HG03103 (cell line): ENCODE data around the gene SRRM3.
"Not testable (repeated sequence)": the region's sequence is repeated elsewhere in the genome, so short reads cannot be mapped to it uniquely, and the experiment has no call there.

Source experiments
- ATAC-seq: cut with Tn5 transposase; IDR thresholded peaks from one replicate; pipeline ENCODE4 v1.9.1; 2021; ENCODE audit warnings: low read depth; ENCODE audit not compliant: unreplicated experiment

The SRRM3 gene

DNA sequence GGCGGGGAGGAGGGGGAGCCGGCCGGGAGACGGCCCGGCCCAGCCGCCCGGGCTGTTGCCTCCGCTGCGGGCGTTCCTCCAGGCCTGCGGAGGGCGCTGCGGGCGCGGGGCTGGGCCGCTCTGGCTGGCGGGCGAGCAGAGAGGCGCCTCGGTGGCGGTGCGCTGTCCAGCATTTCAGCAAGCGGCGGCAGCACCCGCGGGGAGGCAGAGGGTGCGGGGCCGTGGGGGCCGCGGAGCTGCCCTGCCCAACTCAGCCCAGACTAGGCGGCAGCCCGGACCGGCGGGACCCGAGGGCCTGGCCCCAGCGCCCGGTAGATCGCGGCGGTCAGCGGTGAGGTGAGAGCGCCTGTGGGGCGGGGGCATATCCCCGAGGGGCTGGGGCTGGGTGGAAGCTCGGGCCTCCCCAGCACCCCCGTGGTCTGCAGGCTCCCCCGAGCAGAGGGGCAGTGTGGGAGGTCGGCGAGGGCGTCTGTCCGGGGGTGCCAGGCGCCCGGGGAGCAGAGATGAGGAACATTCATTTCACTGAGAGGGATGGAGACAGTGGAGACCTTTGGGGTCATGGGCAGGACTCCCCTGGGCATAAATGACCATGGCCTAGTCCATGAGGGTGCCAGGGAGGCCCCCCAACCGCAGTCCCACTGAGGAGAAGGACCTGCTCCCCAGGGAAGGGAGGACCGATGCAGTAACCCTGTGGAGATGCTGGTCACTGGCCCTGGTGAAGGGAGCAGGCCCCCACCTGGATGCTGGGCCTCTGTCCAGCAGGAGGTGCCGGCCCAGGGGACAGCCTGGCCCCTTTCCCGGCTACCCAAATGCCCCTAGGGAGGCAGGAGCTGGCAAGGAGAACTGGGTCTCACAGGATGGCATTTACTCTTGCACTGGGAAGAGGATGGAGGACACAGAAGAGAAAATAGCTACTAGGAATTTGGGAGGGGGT is at the start of gene SRRM3:
TSS of gene SRRM3 (plus strand) at position 165 of the 934 bp plus-strand sequence. CDS start 33,171 bp downstream, outside the sequence.
- no peak for ATAC-seq

- no peak for ATAC-seq
Observed at GRCh38 chr7:76151932-76152331, 49.8 kb upstream of the SRRM3 start.

DNA sequence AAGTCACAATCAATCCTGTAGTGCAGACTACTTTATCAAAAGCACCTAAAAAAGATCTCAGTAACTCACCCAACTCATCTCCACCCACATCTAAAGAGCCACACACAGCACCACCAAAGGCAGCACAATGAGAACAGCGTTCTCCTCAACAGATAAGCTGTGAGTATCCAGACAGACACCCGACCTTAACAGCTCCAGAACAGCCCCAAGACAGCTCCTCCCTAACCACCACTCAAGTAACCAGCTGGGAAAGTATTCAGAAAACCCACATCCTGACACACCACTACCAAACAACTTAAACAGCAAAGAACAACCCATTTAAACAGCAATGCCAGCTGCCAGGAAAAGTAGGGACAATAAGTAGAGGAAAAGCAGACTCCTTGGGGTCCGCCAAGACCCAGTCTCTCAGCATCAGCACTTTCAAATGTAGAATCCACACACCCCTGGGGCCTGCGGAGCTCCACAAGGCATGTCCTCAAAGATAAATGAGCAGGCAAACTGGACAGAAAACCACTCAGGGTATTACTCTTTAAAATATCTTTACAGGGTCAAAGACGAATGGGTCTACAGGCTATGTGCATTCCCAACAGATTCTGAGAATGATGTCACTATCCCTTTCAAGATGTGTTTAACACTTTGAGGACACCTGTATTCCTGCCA is 48.0 kb upstream of the SRRM3 start:
- ATAC-seq: not testable (repeated sequence)

- ATAC-seq: no peak
Observed at GRCh38 chr7:76155938-76156337, 45.8 kb upstream of the SRRM3 start.

DNA sequence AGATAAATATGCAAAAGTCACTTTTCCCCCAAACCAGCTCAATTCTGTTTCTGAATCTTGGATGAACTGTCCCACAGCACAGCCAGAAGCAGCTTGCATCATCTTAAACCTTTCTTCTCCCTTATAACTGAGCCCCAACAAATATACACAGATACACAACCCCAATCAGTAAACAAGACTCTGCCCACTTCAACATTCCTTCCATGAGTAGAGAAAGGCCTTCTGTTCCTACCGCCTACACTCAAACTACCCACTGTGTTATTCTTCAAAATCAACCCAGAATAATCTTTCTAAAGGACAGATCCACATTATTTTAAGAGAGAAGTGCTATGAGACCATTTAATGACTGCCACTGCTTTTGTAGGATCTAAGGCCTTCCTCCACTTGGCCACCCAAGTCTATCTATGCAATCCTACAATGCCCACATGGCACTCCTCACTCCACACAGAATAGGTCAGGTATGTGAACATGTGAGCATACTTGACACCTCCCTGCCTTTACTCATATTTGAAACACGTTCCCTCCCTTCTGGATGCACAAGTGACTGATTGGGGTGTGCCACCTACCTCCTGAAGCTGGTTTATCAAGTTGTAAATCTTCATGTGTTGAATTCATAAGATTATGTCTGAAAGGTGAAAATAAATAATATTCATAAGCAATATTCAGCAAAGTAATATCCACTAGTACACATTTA is 44.6 kb upstream of the SRRM3 start:
- ATAC-seq: not testable (repeated sequence)

- not testable (repeated sequence) for ATAC-seq
Observed at GRCh38 chr7:76158416-76158815, 43.3 kb upstream of the SRRM3 start.

DNA sequence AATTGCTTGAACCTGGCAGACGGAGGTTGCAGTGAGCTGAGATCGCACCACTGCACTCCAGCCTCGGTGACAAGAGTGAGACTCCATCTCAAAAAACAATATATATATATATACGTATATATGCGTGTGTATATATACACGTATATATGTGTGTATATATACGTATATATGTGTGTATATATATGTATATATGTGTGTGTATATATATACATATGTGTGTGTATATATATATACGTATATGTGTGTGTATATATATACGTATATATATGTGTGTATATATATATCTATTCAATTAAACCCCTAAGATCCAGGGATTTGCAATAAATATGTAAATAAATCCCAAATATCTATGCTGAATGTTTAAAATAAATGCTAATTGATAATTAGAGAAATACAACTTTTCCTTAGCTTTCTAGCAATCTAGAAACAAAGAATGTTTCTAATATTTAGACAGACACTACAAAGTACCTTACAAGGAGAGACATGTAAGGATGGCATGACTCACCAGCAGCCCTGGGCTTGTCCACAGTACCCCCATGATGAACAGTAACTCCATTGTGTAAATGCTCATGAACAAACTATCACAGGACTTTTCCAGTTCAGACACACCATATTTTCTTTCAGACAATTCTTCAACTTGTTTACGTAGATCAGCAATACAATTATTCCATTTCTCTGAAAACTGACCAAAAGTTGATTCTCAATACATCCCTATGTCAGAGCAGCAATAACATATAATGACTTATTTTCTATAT is 39.1 kb upstream of the SRRM3 start:
- ATAC-seq: not testable (repeated sequence)

GRCh38 chr7:76163812-76164211 is 37.9 kb upstream of the SRRM3 start:
- ATAC-seq: not testable (repeated sequence)

DNA sequence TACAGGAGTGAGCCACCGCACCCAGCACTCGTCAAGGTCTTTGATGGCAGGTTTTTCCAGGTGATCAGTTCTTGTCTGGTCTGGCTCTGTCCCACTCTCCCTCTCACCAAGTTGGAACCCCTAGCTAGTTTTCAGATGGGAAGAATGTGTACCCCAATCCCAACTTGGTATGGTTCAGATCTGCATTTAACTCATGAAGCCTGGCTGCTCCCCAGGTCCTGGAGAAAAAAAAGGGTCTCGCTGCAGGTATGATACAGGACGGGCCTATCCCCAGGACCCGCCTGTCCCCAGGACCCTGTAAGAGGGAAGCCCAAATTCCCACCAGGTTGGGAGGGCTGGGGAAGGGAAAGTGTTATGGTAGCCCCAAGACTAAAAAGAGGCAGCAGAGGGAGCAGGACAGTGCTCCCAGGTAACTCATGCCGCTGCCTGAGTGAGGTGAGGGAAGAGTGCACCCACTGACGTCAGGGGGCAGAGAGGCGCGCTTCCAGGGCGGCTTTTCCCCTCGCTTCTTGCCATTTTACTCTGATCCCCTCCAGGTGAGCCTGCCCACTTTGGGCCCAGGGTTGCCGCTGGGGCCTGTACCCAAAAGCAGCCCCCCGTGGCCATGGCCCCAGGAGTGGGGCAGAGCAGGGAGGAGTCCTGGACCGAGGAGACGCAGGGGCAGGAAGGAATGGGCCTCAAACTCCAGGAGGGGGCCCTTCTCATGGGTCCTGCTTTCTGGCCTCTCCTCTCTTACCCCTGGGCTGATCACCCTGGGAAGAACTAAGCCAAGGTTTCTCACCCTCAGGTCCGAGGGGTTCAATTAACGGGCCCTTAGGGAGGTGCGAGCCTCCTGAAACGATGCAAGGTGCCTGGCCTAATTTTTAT is 36.4 kb upstream of the SRRM3 start:
- no peak for ATAC-seq

GRCh38 chr7:76165973-76166403 is 35.7 kb upstream of the SRRM3 start:
- ATAC-seq: no peak

DNA sequence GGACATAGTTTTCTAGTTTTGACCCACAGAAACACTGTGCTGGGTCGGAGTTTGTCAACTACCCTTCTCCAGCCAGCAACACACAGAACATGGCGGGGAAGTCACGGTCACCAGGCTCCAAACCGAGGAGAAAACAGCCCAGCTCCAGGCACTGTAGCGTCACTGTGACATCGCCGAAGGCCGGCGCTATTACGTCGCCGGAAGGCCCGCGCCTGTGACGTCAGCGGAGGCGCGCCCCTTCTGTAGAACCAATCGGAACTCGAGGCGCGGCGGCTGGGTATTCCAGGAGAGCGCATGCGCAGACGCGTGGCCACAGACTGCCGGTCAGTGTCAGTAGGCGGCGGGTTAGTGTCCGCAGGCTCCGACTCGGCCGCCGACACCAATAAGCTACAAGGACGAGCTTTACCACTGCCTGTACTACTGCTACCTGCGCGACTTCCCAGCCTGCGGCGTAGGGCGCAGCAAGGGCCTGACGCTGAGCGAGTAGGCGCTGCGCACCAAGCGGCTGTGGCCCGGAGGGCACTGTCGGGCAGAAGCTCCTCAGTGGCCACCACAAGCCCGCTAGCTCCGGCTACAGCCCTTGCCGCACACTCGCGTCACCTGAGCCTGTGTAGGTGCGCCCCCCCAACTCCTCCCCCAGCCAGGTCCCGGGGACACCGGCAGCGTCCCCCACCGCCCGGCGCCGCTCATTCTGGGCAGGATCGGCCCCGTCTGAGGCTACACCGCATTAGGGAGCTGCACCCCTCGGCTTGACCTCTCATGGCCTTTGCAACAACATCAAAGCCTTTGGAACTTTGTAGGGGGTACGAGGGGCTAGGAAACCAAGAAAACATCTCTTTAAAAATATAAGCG is 35.1 kb upstream of the SRRM3 start:
- ATAC-seq: peak; percentile 79

DNA sequence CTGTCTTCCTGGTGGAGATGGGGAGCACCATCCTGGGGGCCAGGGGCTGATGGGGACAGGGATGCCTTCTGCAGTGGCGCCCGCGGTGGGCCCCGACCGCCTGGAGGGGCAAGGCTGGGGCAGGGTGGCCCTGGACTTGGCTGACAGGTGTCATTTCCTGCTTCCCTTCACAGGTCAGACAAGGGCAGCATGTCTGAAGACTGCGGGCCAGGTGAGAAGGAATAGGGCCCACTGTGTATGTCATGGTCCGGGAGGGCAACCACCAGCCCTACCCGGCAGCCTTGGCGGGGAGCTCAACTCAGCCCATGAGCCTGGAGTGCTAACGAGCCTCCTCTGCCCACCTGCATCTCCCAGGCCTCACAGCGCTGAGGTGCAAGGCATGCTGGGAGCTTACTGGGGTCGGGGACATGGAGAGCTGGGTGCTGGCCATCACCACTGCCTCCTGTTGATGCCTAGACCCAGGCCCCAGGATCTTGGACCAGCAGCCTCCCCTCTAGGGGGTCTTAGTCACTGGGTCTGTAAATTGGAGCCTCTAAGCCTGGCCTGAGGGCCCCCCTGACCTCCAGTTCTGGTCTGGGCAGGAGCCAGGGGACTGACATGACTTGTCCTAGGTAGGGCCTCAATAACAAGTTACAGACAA is 28.0 kb upstream of the SRRM3 start:
- ATAC-seq: no peak

GRCh38 chr7:76176951-76177350 is 24.7 kb upstream of the SRRM3 start:
- ATAC-seq: not testable (repeated sequence)

DNA sequence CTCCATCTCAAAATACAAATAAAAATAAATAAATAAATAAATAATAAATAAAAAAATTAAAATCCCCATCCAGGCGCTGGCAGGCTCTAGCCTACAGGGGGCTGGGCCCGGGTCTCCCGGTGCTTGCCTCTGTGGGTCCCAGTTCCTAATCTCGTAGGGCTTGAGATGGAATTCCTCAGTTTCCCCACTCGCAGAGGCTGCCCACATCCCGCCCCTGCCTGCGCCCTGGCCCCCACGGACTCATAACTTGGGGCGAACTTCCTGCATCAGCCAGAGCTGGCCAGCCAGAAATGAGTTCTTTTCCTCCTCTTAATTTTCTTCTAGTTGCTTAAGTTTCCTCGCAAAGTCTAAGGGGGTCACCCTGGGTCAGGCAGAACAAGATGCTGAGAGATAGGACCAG is 22.0 kb upstream of the SRRM3 start:
- no peak for ATAC-seq

GRCh38 chr7:76182225-76182960 is 19.3 kb upstream of the SRRM3 start:
- ATAC-seq: no peak

DNA sequence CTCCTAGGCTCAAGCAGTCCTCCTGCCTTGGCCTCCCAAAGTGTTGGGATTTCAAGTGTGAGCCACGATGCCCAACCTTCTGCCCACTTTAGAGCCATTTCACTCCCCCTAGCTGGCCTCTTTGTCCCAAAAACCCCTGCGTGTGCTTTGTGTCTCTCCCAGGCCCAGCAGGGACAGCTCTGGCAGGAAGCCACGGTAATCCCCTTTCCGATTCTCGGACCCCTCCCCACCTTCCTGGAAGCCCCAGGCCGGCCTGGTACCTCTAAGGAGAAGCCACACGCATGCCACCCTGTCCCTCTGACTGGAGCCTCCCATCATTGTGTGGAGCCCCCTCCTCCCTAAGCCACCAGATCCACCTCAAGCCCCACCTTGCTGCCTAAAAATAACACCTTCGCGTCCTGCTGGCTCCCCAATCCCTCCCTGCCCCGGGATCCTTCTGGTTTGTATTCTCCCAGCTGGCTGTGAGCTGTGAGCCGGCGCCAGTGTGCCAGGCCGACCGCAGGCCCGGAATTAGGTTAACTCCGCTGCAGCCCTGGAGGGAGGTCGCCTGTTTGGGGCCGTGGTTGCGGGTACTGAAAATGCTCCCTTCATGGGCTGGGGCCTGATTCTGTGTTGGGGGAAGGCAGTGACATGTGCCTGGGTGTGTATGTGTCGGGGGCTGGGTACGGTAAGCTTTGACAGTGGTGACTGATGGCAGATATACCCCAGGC is 16.4 kb upstream of the SRRM3 start:
- no peak for ATAC-seq

GRCh38 chr7:76187272-76187671 is 14.4 kb upstream of the SRRM3 start:
- ATAC-seq: no peak
